GM23338 (cell line): ENCODE data around the gene KIF6.

Source experiments
- CREB1 ChIP-seq: fragments of 250-450 bp; sonication (Bioruptor Pico); IDR thresholded peaks from 2 replicates; pipeline ENCODE4 v1.5.0; 2020; ENCODE audit warnings: low read depth, mild to moderate bottlenecking, moderate library complexity
- EZH2 ChIP-seq: fragments of 200-600 bp; sonication (generic); IDR thresholded peaks from one replicate; pipeline ENCODE4 v1.8.0; 2017; ENCODE audit warnings: antibody characterized with exemption, mild to moderate bottlenecking, low read depth; ENCODE audit not compliant: unreplicated experiment
- EZH2phosphoT487 ChIP-seq: fragments of 200-600 bp; sonication (generic); IDR thresholded peaks from one replicate; pipeline ENCODE4 v1.8.1; 2018; ENCODE audit warnings: antibody characterized with exemption; ENCODE audit not compliant: unreplicated experiment
- JUNB ChIP-seq: IDR thresholded peaks from one replicate; pipeline ENCODE4 v1.6.1; 2016; ENCODE audit warnings: antibody characterized with exemption; ENCODE audit not compliant: unreplicated experiment
- POLR2AphosphoS5 ChIP-seq: IDR thresholded peaks from 2 replicates; pipeline ENCODE4 v1.6.1; 2016; ENCODE audit warnings: antibody characterized with exemption, low read depth
- REST ChIP-seq: IDR thresholded peaks from one replicate; pipeline ENCODE4 v1.6.1; 2018; ENCODE audit warnings: antibody characterized with exemption; ENCODE audit not compliant: unreplicated experiment
- STAT1 ChIP-seq: IDR thresholded peaks from one replicate; pipeline ENCODE4 v1.6.1; 2016; ENCODE audit warnings: antibody characterized with exemption; ENCODE audit not compliant: unreplicated experiment
- ZNF331 ChIP-seq: fragments of 250-450 bp; sonication (Bioruptor Pico); IDR thresholded peaks from 2 replicates; pipeline ENCODE4 v1.5.0; 2020; ENCODE audit warnings: low read depth, mild to moderate bottlenecking, moderate library complexity
- TF ChIP-seq, protein P1 (sequence below), 2 experiments: fragments of 200-600 bp in 1 of 2; sonication (generic) in 1 of 2; conservative IDR thresholded peaks; 2 replicates each; pipeline versions ENCODE4 v1.5.1 to v1.6.1; 2016 to 2017; ENCODE audit warnings: antibody characterized with exemption in 2 of 2, low read depth in 2 of 2, mild to moderate bottlenecking in 2 of 2, moderate library complexity in 1 of 2

GRCh38 chr6:39366931-39367618, 358.1 kb downstream of the KIF6 start:
- TF ChIP-seq, protein P1, sequence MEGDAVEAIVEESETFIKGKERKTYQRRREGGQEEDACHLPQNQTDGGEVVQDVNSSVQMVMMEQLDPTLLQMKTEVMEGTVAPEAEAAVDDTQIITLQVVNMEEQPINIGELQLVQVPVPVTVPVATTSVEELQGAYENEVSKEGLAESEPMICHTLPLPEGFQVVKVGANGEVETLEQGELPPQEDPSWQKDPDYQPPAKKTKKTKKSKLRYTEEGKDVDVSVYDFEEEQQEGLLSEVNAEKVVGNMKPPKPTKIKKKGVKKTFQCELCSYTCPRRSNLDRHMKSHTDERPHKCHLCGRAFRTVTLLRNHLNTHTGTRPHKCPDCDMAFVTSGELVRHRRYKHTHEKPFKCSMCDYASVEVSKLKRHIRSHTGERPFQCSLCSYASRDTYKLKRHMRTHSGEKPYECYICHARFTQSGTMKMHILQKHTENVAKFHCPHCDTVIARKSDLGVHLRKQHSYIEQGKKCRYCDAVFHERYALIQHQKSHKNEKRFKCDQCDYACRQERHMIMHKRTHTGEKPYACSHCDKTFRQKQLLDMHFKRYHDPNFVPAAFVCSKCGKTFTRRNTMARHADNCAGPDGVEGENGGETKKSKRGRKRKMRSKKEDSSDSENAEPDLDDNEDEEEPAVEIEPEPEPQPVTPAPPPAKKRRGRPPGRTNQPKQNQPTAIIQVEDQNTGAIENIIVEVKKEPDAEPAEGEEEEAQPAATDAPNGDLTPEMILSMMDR (conservative IDR thresholded peaks at IDR 0.05; ENCODE audit: low read depth in 2 of 2) = no peak
- TF ChIP-seq POLR2AphosphoS5 (no peak), STAT1 (no peak), REST (no peak), CREB1 (CRISPR knock-in tag) (no peak), EZH2 (no peak), EZH2phosphoT487 (no peak), JUNB (no peak), ZNF331 (CRISPR knock-in tag) (no peak)
